HuH-7.5 (cell line): ENCODE results near the gene GFRA3.
"Not testable (repeated sequence)": the region's sequence is repeated elsewhere in the genome, so short reads cannot be mapped to it uniquely, and the experiment has no call there.

Experiments used
- DNase-seq: peaks from one replicate; pipeline ENCODE4 v3.0.0; 2011; ENCODE audit warnings: low spot score

GFRA3 gene, protein sequence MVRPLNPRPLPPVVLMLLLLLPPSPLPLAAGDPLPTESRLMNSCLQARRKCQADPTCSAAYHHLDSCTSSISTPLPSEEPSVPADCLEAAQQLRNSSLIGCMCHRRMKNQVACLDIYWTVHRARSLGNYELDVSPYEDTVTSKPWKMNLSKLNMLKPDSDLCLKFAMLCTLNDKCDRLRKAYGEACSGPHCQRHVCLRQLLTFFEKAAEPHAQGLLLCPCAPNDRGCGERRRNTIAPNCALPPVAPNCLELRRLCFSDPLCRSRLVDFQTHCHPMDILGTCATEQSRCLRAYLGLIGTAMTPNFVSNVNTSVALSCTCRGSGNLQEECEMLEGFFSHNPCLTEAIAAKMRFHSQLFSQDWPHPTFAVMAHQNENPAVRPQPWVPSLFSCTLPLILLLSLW

DNA sequence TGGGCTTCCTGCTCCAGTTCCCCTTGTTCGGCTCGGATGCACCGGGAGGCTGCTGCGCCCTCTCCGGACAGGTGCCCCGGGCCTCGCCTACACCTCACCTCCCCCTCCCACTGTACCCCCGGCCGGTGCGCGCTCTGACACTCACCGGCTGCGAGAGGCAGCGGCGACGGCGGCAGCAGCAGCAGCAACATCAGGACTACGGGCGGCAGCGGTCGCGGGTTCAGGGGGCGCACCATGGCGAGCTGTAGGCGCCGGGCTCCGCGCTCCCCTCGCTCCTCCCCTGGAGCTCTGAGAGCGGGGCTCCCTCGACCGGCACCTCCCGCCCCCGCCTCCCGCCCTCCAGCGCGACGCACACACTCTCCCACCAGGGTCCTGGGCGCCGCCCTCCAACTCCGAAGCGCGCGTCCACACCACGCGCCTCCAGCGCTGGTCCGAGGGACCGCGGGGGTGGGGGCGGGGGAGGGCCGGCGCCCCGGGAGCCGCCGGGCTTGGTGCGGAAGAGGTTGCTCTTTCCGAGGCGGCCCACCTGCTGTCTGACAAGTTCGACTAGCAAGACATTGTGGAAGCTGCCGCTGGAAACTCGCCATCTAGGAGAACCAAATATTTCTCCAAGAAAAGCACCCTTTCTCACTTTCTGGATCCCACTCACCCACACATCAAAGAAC lies at the start of gene GFRA3:
GFRA3 (minus strand) TSS at position 433 of the 665 bp plus-strand sequence; CDS start at position 236, 197 bp downstream.
- no peak for DNase-seq

DNA sequence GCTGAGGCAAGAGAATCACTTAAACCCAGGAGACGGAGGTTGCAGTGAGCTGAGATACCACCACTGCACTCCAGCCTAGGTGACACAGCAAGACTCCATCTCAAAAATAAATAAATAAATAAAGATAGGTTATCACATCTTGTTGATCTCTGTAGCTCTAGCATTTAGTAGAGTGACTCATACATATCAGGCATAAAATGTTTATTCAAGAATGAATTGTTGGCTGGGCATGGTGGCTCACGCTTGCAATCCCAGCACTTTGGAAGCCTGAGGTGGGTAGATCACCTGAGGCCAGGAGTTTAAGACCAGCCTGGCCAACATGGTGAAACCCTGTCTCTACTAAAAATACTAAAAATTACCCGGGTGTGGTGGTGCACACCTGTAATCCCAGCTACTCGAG lies 43.8 kb upstream of the GFRA3 start:
- not testable (repeated sequence) for DNase-seq

DNA sequence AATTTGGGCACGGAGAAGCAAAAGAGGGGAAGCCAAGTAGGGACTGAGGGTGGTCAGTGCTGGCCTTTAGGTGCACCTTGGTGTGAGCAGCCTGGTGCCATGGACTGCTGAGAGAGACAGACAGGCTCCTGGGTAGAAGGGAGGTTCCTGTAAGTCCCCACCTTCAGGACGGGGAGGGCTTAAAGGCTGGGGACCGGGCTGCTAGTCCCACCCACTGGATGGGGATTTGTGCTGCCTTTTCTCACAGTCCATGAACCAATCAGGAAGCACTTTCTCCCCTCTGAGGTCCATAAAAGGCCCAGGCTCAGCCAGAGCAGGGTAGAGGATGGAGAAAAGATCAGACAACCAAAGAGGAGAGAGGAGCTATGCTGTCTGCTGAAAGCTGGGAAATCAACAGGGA lies 41.9 kb upstream of the GFRA3 start:
- no peak for DNase-seq

DNA sequence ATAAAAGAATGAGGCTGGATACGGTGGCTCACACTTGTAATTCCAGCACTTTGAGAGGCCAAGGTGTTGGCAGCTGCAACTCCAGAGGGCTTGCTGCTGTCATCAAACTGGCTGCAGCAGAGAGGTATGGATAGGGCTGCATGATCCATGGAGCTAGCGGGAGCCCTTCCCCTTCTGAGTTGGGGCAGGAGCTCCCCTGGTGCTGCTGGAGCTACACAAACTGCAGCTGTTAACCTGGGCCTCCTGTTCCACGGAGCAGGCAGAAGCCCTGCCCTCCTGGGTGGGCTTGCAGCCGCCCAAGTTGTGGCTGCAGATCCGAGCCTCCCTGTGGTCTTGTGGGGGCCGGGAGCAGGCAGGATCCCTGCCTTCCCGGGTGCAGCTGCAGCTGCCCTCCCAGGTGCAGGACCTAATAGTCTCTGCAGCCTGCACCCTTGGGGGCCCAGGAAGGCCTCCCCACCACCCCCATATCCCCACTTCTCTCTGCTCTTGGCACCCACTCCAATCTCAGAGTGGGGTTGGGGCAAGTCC lies 41.4 kb upstream of the GFRA3 start:
- DNase-seq, result no peak

DNA sequence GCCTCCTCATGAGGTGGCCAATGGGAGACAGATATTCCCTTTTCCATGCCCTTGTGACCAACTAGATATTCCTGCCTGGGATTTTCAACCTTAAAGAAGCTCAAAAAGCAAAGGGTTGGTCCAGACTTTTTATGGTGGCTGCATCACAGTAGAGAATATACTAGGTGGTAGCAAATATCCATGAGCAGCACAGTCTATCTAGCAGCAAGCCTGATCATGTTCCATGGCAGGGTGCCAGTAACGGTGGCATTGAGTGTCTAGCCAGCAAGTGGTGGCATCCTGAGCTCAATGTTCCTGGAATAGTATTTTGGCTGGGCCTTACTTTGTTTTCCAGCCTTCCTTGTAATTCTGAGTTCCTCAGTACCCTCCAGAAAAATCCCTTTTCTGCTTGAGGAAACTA lies 31.4 kb upstream of the GFRA3 start:
- DNase-seq, result no peak

DNA sequence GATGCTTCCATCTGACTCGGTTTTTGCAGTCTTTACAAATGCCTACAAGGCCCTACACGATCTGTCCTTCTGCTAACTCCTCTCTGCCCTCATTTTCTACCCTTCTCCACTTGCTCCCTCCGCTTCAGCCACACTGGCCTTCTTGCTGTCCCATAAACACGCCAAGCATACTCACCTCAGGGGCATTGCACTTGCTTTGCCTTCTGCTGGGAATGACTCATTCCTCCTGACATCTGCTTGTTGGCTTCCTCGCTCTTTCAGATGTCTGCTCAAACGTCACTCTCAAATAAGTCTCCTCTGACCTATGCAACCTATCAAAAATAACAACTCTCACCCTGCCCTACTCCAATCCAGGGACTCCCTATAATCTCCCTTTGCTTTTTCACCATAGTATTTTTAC lies 29.0 kb upstream of the GFRA3 start:
- no peak for DNase-seq

DNA sequence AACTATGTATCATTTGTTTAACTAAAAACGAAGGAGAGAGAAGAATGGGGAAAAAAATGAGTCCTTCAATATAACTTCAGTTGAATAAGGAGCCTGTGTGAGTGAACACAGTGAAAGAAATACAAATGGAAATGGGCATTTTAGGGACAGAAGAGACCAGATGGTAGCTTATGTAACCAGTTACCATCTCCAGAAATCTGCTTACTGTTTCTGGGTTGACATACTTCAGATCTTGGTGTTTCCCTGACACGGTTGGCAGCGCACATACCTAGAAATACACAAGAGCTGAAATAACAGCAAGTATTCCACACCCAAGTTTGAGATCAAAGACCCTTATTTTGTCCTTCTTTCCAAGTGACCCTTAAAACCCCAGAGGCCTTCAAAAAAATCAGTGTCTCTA lies 14.9 kb upstream of the GFRA3 start:
- no peak for DNase-seq

DNA sequence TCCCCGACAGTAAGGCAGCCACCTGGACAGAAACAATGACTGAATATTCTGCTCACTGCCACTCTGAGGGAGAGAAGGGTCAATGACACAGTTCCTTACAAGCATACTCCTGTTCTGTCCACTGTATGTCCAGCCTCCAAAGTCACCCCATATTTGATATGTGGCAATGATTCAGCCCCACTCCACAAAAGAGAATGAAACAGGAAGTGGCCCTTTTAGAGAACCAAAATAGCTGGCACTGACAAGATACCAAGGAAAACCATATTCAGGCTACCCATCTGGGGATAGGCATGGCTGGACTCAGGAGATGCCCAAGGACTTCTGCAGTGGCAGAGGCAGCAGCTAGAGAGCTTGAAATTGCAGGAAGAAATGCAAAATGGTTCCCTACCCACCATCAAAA lies 12.8 kb upstream of the GFRA3 start:
- no peak for DNase-seq

DNA sequence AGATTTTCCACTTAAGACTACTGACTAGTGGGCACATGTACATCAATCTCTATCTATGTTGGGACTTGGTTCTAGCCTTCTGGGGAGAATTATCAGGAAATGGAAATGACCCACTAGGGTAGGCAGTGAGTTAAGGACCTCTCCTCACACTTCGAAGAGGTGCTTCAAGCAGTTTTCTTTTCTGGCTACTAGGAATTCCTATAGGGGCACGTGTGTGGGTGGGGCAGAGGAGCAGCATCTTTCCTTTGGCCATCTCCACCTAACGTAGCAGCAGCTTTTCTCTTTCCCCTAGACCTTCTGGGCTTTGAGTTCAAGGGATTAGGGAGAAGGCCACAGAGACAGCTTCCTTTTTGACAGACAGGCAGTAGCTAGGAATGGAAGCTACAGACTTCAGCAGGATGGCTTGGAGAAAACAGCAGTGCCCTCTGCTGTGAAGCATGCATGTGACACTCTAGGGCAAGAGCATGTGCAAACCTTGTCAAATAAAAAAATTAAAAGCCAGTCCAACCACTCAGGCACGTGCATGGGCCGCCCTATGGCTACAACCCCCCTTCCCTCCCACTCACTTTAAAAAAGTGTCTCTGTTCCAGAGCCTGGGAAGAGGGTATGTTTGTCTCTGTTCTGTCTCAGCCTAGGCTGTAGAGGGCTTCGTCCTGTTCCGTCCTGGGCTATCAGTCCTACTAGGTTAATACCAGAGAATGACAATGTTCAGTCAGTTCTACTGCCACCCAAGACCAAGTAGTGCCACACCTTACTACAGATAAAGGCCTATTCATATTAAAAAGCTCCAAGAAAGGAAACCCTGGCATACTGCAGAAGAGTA lies 8.7 kb upstream of the GFRA3 start:
- DNase-seq, result peak; percentile 46

DNA sequence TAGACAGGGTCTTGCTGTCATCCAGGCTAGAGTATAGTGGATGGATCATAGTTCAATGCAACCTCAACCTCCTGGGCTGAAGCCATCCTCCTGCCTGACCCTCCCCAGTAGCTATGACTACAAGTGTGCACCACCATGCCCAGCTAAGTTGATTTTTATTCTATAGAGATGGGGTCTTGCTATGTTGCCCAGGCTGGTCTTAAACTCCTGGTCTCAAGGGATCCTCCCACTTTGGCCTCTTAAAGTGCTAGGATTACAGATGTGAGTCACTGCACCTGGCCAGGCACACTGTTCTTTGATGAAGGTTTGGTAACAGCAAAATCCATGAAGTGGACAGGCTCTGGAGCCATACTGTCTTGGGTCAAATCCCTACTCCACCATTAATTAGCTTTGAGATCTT lies 6.5 kb upstream of the GFRA3 start:
- DNase-seq, result no peak

DNA sequence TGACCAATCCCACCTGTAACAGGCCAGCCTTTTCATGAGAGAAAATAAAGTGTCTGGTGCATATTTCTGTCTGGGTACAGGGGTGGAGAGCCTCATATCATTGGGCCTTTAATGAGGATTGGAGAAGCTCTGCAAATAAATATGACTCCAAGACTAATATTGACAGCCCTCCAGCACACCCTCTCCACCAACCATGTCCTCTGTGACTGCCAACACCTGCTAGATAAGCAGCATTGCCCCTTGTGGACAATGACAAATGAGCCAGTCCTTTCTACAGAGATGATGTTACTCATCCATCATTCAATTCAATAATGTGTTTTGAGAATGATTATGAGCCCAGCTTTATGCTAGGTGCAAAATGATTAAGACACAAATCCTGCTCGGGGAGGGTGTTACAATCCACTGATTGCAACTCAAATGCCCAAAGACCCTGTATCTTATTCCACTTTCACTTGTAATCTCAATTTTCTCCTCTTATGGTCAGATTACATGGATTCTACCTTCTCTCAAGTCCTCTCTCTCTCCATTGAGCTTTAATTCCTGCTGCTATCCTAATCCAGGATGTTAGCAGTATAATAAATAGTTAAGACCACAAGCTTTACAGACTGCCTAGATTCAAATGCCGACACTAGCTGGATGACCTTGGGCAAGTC lies 2.1 kb upstream of the GFRA3 start:
- no peak for DNase-seq

DNA sequence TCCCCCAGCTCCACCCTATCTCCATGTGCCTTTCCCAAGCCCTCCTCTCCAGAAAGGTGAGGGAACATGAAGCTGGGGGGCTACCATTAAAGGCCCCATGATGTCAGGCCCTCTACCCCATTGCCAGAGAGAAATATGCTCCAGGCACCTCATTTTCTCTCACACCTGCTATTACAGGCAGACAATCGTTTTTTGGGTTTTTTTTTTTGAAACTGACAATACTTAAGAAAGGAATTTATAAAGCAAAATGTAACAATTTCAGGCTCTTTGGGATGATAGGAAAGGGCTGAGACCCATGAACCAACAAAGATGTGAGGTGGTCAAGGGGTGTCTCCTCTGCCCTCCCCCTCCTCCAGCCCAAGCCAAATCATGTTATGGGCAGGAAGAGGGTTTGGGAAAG lies 1.5 kb upstream of the GFRA3 start:
- no peak for DNase-seq

DNA sequence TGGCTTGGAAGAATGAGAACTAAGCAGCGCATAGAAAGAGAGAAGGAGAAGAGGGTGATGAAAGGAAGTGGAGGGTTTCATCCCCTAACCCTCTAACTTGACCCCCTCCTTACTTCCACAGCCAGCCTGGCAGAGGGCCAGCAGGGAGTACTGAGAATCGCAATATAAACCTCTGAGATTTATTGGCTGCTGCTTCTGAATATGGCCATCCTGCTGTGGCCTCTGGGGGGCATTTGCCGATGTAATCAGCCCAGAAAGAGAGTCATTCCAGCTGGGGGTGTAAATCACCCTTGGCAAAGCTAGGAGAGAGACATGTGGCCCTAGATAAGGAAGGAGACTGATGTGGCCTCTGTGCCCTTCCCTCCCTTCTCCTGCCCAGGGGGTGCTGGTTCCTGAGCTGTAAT lies 960 bp upstream of the GFRA3 start:
- no peak for DNase-seq

DNA sequence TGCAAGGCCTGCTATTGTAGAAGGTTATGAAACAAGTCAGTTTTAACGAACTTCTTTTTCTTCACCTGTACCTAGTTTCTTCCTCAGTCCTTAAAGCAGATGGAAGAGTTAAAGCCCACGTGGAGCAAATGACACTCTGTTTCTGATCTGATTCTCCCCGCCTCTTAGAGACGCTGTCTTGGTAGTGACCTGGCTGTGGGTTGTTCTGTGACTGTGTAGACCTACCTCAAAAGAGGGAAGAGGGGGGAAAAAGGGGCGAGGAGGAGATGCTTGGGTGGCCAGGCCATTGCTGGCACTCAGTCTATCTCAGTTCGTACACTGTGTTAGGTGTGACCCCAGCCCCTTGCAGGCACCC lies 610 bp downstream of the GFRA3 start:
- DNase-seq, result no peak

DNA sequence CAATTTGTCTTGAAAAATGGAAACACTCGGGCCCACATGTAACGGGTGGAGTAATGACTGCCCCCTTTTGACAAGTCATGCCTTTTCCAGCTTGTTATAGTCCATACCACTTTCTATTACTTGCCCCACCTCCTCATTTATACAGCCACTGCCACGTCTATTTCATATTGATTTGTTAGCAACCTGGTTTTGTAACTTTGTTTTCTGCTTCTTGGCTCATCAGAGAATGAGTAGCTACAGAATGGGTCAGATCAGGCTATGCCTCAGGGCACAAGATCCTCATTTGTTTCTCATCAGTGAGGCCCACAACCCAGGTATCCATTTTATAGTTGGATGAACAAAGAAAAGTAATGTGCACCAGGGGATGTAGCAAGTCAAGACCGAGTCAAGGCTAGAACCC lies 1.7 kb downstream of the GFRA3 start:
- DNase-seq, result no peak

DNA sequence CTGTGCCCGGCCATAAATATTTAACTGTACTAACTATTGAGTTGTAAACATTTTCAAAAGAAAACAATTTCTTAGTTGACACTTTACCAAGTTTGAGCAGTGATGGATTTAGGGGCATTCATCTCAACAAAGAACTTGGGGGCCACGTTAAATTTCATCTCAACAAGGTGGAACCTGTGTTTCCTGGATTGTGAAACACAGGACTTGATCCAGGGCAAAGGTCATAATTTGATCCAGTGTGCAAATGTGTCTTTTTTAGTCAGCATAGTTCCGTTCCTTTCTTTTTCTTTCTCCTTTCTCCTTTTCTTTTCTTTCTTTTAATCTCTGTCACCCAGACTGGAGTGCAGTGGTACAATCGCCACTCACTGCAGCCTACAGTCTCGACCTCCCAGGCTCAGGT lies 3.1 kb downstream of the GFRA3 start:
- peak; percentile 58 for DNase-seq

DNA sequence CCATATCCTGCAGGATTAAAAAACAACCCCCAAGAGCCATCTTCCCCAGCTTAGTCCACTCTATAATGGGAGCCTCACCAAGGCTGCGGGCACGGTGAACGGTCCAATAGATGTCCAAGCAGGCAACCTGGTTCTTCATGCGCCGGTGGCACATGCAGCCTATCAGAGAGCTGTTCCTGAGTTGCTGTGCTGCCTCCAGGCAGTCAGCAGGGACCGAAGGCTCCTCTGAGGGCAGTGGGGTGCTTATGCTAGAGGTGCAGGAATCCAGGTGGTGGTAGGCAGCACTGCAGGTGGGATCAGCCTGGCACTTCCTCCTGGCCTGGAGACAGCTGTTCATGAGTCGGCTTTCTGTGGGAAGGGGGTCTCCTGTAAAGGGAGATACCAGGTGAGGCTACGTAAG lies 10.2 kb downstream of the GFRA3 start:
- no peak for DNase-seq

DNA sequence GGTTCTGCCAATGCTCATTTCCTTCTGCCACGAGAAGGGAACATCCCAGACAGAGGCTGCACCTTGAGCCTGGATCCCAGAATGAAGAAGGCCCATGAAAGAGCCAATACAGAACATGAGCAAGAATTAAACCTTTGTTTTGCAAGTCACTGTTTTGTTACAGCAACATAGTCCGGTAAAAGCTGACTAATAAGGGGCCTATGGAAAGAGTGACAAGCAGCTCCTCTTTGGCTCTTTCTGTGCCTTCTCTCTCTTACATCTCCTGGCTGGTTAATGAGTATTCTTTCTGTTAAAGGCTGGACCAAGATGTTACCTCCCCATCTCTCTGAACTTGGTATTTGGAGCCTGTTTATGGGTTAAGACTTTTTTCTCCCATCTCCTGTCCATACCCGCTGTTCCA lies 10.8 kb downstream of the GFRA3 start:
- no peak for DNase-seq

DNA sequence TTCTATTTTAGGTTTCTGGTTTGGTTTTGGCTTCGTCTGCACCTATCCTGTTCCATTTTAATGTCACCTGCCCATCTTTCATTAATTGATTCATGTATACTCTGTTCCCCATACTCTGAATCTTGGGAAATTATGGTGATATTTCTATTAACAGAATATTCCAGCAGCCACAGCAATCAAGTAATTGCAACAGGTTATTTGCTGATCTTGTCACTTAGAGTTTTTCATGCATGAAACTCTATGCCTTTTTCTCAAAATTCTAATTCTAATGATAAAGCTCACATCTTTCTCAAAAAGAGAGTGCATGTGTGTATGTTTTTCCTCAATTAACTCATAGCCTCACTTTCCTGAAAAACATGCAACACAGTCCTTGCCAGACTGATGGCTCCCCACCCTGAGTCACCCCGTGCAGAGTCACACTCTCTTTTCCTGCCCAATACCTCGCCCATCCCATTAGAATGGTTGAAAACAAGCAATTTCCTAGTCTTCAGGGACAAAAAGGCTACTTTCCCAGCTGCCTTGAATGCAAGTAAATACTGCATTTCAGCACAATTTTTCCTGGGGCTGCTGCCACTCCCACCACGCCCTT lies 15.6 kb downstream of the GFRA3 start:
- DNase-seq, result no peak

DNA sequence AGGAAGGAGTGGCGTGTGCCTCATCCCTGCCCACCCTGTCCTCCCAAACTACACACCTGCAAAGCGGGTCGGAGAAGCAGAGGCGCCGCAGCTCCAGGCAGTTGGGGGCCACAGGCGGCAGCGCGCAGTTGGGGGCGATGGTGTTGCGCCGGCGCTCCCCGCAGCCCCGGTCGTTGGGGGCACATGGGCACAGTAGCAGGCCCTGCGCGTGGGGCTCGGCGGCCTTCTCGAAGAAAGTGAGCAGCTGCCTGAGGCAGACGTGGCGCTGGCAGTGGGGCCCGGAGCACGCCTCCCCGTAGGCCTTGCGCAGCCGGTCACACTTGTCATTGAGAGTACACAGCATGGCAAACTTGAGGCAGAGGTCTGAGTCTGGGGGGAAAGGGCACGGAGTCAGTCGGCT lies 16.8 kb downstream of the GFRA3 start:
- no peak for DNase-seq

DNA sequence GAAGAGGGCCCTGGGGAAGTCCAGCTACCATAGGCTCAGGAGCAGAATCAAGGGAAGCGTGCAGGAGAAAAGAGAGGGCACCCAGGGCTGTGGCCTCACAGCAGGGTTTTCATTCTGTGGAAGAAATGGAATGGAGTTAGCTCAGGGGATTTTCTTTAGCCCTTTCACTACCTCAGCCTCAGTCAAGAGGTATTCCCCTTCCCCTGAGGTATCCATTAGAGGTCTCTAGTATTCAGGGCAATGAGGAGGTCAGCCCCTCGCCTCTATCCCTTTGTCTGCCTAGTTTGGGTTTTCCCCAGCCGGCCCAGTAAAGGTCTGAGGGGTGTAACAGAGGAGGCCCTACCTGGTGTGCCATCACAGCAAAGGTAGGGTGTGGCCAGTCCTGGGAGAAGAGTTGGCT lies 21.5 kb downstream of the GFRA3 start:
- no peak for DNase-seq

DNA sequence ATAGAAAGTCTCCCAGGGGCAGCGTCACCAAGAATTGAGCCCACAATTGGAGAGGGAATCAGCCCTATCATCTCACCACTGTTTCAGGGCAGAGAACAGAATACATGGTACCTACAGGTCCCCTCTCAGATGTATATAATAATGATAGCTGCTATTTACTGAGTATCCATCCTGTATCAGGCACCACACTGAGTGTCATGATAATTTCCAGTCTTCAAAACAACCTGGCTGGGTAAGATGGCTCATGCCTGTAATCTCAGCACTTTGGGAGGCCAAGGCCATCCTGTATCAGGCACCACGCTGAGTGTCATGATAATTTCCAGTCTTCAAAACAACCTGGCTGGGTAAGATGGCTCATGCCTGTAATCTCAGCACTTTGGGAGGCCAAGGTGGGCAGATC lies 26.6 kb downstream of the GFRA3 start:
- not testable (repeated sequence) for DNase-seq
